Thyroid gland (tissue), 4 donors: ENCODE measurements around the gene IMPG2. TPM values are rescaled to one million over a fixed set of nuclear protein-coding genes. Genes with fewer than 3 reads are reported as not detected.

Experiments
- DNase-seq, 2 donors: peaks; one replicate each; pipeline ENCODE4 v3.0.0-alpha.2; 2019
- H3K27ac ChIP-seq, 3 donors: fragments of 200-600 bp; sonication (generic); 1 replicate in 2 of 3; 2 replicates in 1 of 3; pipeline ENCODE4 v1.5.1; 2016 to 2019; ENCODE audit warnings: mild to moderate bottlenecking in 1 of 3, moderate library complexity in 1 of 3
- H3K27me3 ChIP-seq: fragments of 200-600 bp; sonication (generic); one replicate; pipeline ENCODE4 v1.5.1; 2019
- H3K36me3 ChIP-seq, 2 donors: fragments of 200-600 bp; sonication (generic); one replicate each; pipeline ENCODE4 v1.5.1; 2016 to 2019
- H3K4me1 ChIP-seq, 2 donors: fragments of 200-600 bp; sonication (generic); one replicate each; pipeline ENCODE4 v1.5.1; 2017 to 2019
- H3K4me3 ChIP-seq, 3 donors: fragments of 200-600 bp; sonication (generic); replicated peaks in 1 of 3; 1 replicate in 2 of 3; 2 replicates in 1 of 3; pipeline ENCODE4 v1.5.1; 2016; ENCODE audit warnings: mild to moderate bottlenecking in 1 of 3
- H3K9me3 ChIP-seq: fragments of 200-600 bp; sonication (generic); one replicate; pipeline ENCODE4 v1.5.1; 2017
- POLR2A ChIP-seq, 2 donors: fragments of 450-650 bp; IDR thresholded peaks; one replicate each; pipeline ENCODE4 v1.6.1; 2017; ENCODE audit warnings: antibody characterized with exemption in 2 of 2, mild to moderate bottlenecking in 2 of 2, moderate library complexity in 1 of 2
- WGBS, 2 donors: methylation state at CpG; one replicate each; pipeline ENCODE4 v1.1.5; 2017; 5-methylcytosine and 5-hydroxymethylcytosine counted together
- intact Hi-C: fragments of 100-400 bp; cut with DNase I; formaldehyde crosslinking; loops from one replicate; pipeline ENCODE4 v1.15.1; 2023
- total RNA-seq, 4 donors: library from RNA; depleted of rRNA; stranded (reverse); fragments of >200 nt; gene quantifications; one replicate each; pipeline ENCODE4 v1.2.3, GENCODE V29; 2016
- TF ChIP-seq, protein P1 (sequence below), 6 experiments: fragments of 200-600 bp in 3 of 6; fragments of 450-650 bp in 3 of 6; sonication (generic) in 3 of 6; IDR thresholded peaks; one replicate each; pipeline ENCODE4 v1.5.1; 2016 to 2019; ENCODE audit warnings: antibody characterized with exemption in 6 of 6, mild to moderate bottlenecking in 2 of 6, inconsistent platforms in 1 of 6, moderate library complexity in 1 of 6

Gene IMPG2
- total RNA-seq, result under 1 TPM; 0.24 to 0.58 (median 0.30) TPM

DNA sequence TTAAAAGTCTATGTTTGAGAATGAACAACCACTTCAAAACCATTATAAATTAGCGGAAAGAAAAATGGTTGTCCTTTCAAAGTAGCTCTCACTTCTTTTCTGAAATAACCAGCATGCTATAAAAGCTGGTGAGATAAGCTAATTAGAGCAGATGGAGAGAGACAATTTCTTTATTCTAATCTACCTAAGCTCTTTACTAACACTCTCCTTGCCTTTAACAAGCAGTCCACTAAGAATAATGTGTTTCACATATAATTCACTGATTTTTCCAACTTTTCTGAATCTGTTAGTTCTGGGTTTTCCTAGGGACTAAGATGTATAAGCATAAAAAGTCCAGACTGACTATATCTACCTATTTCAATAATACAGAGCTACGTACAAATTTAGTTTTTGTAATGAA lies at the start of gene IMPG2:
IMPG2 (minus strand) TSS at position 101 of the 400 bp plus-strand sequence. CDS start 203 bp downstream, outside the sequence.
- Histone ChIP-seq H3K4me3 (no peak within 1 kb of the TSS), H3K9me3 (no peaks in the 10 kb centered on the region), H3K27ac (no peak within 1 kb of the TSS), H3K36me3 (no peaks in the 10 kb centered on the region), H3K27me3 (no peaks in the 10 kb centered on the region), H3K4me1 (no peaks in the 10 kb centered on the region)
- intact Hi-C loops, result no loop called here
- DNase-seq, result no peak
- 94 to 96% methylated on average over 2 of the region's 2 CpGs for WGBS, 2 donors
- TF ChIP-seq, protein P1, sequence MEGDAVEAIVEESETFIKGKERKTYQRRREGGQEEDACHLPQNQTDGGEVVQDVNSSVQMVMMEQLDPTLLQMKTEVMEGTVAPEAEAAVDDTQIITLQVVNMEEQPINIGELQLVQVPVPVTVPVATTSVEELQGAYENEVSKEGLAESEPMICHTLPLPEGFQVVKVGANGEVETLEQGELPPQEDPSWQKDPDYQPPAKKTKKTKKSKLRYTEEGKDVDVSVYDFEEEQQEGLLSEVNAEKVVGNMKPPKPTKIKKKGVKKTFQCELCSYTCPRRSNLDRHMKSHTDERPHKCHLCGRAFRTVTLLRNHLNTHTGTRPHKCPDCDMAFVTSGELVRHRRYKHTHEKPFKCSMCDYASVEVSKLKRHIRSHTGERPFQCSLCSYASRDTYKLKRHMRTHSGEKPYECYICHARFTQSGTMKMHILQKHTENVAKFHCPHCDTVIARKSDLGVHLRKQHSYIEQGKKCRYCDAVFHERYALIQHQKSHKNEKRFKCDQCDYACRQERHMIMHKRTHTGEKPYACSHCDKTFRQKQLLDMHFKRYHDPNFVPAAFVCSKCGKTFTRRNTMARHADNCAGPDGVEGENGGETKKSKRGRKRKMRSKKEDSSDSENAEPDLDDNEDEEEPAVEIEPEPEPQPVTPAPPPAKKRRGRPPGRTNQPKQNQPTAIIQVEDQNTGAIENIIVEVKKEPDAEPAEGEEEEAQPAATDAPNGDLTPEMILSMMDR (IDR thresholded peaks at IDR 0.05), result no peak
- TF ChIP-seq POLR2A (IDR thresholded peaks at IDR 0.05), result no peak

DNA sequence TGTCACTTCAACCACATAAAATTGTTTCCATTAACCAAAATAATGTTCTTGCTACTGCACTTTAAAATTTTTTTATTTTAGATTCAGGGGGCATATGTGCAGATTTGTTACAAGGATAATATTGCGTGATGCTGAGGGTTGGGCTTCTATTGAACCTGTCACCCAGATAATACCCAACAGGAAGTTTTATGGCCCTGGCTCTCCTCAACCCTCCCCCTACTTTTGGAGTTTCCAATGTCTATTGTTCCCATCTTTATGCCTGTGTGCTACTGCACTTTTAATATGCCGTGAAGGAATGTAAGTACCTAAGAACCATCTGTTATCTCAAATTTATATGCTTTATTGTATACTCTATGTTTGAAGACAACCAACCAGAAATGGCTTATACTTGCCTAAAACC lies 42.0 kb upstream of the IMPG2 start:
- Histone ChIP-seq H3K27ac (no peak overlapping the region), H3K4me1 (no peaks in the 10 kb centered on the region), H3K9me3 (no peaks in the 10 kb centered on the region), H3K36me3 (peaks cover 0 to under 1% of the 10 kb centered on the region in 2 donors), H3K27me3 (no peaks in the 10 kb centered on the region), H3K4me3 (no peak overlapping the region)
- DNase-seq, result no peak
- WGBS, 2 donors, result 95 to 96% methylated on average over 2 of the region's 2 CpGs
- TF ChIP-seq POLR2A (IDR thresholded peaks at IDR 0.05), result no peak
- TF ChIP-seq, protein P1 (IDR thresholded peaks at IDR 0.05), result no peak
- intact Hi-C loops, result no loop called here

- H3K27ac ChIP-seq, result no peak overlapping the region
- peaks cover 0 to under 1% of the 10 kb centered on the region in 2 donors for H3K36me3 ChIP-seq
- no peaks in the 10 kb centered on the region for H3K27me3 ChIP-seq
- WGBS, 2 donors, result 76 to 81% methylated on average over 1 of the region's 1 CpG
- H3K4me3 ChIP-seq, result no peak overlapping the region
- intact Hi-C loops, result no loop called here
- H3K4me1 ChIP-seq, result no peaks in the 10 kb centered on the region
- no peaks in the 10 kb centered on the region for H3K9me3 ChIP-seq
- DNase-seq, result no peak
- TF ChIP-seq, protein P1 (IDR thresholded peaks at IDR 0.05), result no peak
- no peak for TF ChIP-seq POLR2A (IDR thresholded peaks at IDR 0.05)
Observed at GRCh38 chr3:101351829-101352228, 31.5 kb upstream of the IMPG2 start.

DNA sequence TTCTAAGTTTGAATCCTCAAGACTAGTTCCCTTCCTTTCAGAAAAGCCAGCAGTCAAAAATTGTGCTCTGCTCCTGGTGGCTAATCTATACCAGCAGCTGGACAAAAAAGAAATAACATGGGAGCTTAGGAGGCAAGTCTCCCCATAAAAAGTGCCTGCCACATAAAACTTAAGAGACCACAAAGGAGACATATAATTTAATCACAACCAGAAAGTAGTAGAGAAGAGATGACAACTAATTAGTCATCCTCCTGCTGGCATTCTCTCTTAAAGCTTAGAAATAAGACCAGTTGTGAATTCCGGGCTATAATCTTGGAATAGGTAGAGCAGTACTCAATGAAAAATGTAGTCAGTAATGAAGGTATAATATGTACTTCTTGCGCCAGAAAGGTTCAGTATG lies 20.2 kb upstream of the IMPG2 start:
- TF ChIP-seq, protein P1 (IDR thresholded peaks at IDR 0.05), result no peak
- Histone ChIP-seq H3K4me3 (no peak overlapping the region), H3K27ac (no peak overlapping the region), H3K4me1 (no peaks in the 10 kb centered on the region), H3K27me3 (no peaks in the 10 kb centered on the region), H3K9me3 (no peaks in the 10 kb centered on the region), H3K36me3 (no peaks in the 10 kb centered on the region)
- 71 to 72% methylated on average over 2 of the region's 2 CpGs for WGBS, 2 donors
- no peak for DNase-seq
- intact Hi-C loops, result no loop called here

- TF ChIP-seq POLR2A (IDR thresholded peaks at IDR 0.05), result no peak
- TF ChIP-seq, protein P1 (IDR thresholded peaks at IDR 0.05), result no peak
- intact Hi-C loops, result no loop called here
Observed at GRCh38 chr3:101333883-101334282, 13.5 kb upstream of the IMPG2 start.

More at GRCh38 chr3:101333883-101334282, 13.5 kb upstream of the IMPG2 start:
- Histone ChIP-seq H3K9me3 (no peaks in the 10 kb centered on the region), H3K4me3 (no peak overlapping the region), H3K36me3 (peaks cover 5 to 8% of the 10 kb centered on the region in 2 donors), H3K4me1 (no peaks in the 10 kb centered on the region), H3K27me3 (no peaks in the 10 kb centered on the region), H3K27ac (no peak overlapping the region)
- 85 to 87% methylated on average over 7 of the region's 7 CpGs for WGBS, 2 donors
- DNase-seq, result no peak
